ENCODE measurements around the gene BNC1.
"Not testable (repeated sequence)": the region's sequence is repeated elsewhere in the genome, so short reads cannot be mapped to it uniquely, and the experiment has no call there.

The BNC1 gene

GRCh38 chr15:83230242-83230641 lies 54.2 kb downstream of the BNC1 start:
- no peak for DNase-seq

DNA sequence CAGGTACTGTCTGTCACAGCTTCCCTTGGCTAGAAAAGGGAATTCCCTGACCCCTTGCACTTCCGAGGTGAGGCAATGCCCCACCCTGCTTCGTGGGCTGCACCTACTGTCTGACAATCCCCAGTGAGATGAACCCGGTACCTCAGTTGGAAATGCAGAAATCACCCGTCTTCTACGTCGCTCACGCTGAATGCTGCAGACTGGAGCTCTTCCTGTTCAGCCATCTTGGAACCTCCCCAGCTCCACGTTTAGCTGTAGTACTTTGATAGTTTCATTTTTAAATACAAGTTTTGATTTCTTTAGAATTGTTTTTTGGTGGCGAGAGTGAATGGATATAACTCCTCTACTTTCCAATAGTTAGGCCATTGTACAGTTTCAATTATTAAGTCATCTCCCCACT lies 59.0 kb downstream of the BNC1 start:
- DNase-seq: no peak

- not testable (repeated sequence) for DNase-seq
These were observed 62.7 kb downstream of the BNC1 start for GRCh38 chr15:83221781-83222180.

- DNase-seq: no peak
These were observed 65.4 kb downstream of the BNC1 start for GRCh38 chr15:83219026-83219425.

- DNase-seq: no peak
These were observed 69.2 kb downstream of the BNC1 start for GRCh38 chr15:83215306-83215705.

DNA sequence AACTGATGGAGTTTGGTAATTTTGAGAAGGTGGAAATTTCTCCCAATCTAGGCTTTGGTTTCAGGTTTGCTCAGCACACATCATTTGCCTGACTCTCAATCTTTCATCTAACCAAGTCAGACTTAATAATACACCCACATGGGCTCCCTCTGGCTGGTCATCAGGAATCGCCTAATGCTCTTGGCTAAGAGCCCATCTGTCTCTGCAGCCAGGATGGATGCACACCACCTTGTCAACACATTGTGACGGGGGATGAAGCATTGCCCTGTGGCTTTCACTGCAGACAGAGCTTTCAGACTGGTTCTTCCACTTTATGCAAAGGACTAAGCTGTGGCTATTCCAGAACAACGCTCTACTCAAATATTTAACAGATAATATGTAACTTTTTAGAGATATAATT lies 73.8 kb downstream of the BNC1 start:
- DNase-seq: no peak

GRCh38 chr15:83209333-83209732 lies 75.1 kb downstream of the BNC1 start:
- DNase-seq: no peak

GRCh38 chr15:83208367-83208661 lies 76.2 kb downstream of the BNC1 start:
- no peak for DNase-seq

DNA sequence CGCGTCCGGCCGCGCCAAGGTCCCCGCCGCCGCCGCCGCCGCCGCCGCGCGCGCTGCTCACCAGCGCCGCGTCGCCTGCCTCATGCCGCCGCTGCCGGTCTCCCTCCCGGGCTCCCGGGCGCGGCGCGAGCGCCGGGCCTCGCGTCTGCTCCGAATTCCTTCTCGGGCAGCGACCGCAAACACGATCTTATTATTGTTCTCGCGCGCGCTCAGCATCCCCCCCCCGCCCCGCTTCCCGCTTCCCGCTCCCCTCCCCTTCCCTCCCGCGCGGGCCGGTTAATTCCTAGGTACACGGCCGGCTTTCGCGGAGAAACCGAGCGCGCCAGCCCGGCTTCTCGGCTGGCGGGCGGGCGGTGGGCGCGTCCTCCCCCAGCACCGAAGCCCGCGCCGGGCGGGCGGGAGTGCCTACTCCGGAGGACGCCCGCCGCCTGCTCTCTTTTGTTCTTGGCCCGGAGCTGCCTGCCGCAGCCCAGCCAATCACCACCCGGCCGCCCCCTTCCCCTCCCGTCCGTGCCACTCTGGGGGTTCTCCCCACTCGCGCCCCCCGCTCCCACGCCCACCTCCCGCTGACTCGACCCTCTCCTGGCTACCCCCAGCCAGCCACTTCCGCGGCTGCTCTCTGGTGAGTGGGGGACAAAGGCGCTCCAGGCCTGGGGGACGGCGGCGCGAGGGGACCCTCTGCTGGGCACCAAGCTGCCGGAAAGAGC lies 76.7 kb downstream of the BNC1 start, which contains the start of gene HDGFL3:
TSS of gene HDGFL3 (minus strand) at position 164 of the 707 bp plus-strand sequence. CDS start 409 bp downstream, outside the sequence.
- no peak for DNase-seq

DNA sequence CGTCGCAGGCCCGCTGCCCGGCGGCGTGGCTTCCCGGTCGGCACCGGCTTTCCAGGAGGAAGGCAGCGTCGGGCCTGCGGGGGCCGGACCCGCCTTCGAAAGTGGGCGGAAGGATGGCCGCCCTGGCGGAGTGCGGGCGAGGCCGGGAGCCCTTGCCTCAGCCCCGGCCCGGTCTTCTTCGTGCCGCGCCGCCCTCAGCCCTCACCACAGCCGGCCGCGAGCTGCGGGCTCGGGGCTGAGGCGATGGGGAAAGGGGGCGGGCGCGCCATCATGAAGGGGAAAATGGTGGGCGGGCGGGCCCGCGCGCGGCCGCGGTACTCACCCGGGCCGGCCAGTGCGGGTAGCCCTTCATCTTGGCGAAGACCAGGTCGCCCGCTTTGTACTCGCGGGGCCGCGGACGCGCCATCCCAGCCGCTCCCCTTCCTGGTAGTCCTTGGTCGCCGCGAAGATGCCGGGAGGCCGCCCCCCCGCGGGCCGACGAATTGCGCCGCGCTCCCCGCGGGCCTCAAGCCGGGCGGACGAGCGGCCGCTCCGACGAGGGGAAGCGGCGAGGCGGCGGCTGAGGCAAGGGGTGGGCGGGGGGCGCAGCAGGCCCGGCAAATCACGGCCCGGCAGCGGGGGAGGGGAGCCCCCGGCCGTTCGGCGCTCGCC lies 77.3 kb downstream of the BNC1 start:
- no peak for DNase-seq

DNA sequence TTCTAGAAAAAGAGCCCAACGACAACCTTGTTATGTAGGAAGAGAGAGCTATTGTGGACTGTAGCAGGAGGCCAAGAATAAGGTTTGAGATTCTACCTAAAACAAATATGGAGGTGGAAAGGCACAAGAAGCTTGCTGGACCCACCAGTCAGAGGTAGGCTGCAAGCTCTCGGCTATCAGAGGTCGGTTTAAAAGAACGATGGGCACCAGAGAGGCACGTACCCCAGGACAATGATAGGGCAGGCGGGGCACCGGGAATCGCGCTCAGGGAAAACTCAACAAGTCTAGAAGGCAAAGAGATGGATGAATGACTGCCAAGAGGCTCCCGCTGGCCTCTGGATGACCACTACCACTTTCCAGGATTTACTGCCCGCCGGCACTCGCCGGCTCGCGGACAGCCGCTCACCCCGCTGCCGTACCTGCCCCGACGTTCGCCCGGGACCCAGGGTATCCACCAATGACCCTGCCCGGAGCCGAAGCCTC lies 77.9 kb downstream of the BNC1 start:
- DNase-seq: no peak

Data from NCI-H226 (cell line).